Measurements from ENCODE around the gene SPN. TPM values are rescaled to one million over a fixed set of nuclear protein-coding genes. Genes with fewer than 3 reads are reported as not detected.
A peak's percentile ranks its signal among the peaks of the same experiment; 100 is the strongest.

The SPN gene
- total RNA-seq, 1 donor from 2014 or later: 0.63 TPM

- Mint-ChIP-seq H3K9me3 (no peaks in the 10 kb centered on the region), H3K36me3 (no peaks in the 10 kb centered on the region), H3K27ac (no peak overlapping the region), H3K4me3 (no peak overlapping the region), H3K4me1 (peaks cover 10% of the 10 kb centered on the region), H3K27me3 (ENCODE audit: low read depth) (no peaks in the 10 kb centered on the region)
- TF ChIP-seq, protein P1, sequence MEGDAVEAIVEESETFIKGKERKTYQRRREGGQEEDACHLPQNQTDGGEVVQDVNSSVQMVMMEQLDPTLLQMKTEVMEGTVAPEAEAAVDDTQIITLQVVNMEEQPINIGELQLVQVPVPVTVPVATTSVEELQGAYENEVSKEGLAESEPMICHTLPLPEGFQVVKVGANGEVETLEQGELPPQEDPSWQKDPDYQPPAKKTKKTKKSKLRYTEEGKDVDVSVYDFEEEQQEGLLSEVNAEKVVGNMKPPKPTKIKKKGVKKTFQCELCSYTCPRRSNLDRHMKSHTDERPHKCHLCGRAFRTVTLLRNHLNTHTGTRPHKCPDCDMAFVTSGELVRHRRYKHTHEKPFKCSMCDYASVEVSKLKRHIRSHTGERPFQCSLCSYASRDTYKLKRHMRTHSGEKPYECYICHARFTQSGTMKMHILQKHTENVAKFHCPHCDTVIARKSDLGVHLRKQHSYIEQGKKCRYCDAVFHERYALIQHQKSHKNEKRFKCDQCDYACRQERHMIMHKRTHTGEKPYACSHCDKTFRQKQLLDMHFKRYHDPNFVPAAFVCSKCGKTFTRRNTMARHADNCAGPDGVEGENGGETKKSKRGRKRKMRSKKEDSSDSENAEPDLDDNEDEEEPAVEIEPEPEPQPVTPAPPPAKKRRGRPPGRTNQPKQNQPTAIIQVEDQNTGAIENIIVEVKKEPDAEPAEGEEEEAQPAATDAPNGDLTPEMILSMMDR (IDR thresholded peaks at IDR 0.05; ENCODE audit: unreplicated experiment): no peak
- no peak for DNase-seq (ENCODE audit: low spot score in 2 of 2, unreplicated experiment in 2 of 2)
Measured at GRCh38 chr16:29644973-29645693, 17.9 kb upstream of the SPN start.

DNA sequence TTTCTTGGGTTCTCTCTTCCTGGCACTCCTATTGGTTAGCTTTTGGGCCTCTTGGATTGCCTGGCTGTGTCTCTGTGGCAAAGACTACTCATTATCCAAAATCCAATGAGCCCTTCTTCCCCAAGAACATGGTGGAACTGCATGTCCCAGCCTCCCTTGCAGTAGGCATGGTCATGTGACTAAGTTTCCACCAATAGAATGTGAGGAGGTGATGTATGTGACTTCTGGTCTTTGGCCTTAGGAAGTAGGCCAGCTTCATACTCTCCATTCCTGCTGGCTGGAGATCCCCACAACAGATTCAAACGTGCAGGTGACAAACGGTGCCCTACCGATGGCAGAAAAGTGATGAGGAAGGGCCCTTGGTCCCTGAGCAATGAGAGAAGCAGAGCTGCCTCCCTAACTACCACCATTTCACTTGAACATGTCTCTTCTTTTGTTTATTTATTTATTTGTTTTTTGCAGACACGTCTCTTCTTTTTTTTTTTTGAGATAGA is 17.3 kb upstream of the SPN start:
- no peak for DNase-seq (ENCODE audit: low spot score in 2 of 2, unreplicated experiment in 2 of 2)
- TF ChIP-seq, protein P1 (IDR thresholded peaks at IDR 0.05; ENCODE audit: unreplicated experiment): no peak
- Mint-ChIP-seq H3K27me3 (ENCODE audit: low read depth) (no peaks in the 10 kb centered on the region), H3K4me1 (peaks cover 8% of the 10 kb centered on the region), H3K4me3 (no peak overlapping the region), H3K27ac (no peak overlapping the region), H3K9me3 (no peaks in the 10 kb centered on the region), H3K36me3 (no peaks in the 10 kb centered on the region)

GRCh38 chr16:29646947-29647346 is 16.1 kb upstream of the SPN start:
- no peaks in the 10 kb centered on the region for H3K9me3 Mint-ChIP-seq
- TF ChIP-seq, protein P1 (IDR thresholded peaks at IDR 0.05; ENCODE audit: unreplicated experiment): no peak
- no peak for DNase-seq (ENCODE audit: low spot score in 2 of 2, unreplicated experiment in 2 of 2)
- H3K36me3 Mint-ChIP-seq: no peaks in the 10 kb centered on the region
- H3K27me3 Mint-ChIP-seq (ENCODE audit: low read depth): no peaks in the 10 kb centered on the region
- peaks cover 8% of the 10 kb centered on the region for H3K4me1 Mint-ChIP-seq
- H3K27ac Mint-ChIP-seq: no peak overlapping the region
- H3K4me3 Mint-ChIP-seq: no peak overlapping the region

- Mint-ChIP-seq H3K9me3 (no peaks in the 10 kb centered on the region), H3K27ac (peak overlapping the region; percentile 78), H3K4me1 (peaks cover 11% of the 10 kb centered on the region), H3K36me3 (no peaks in the 10 kb centered on the region), H3K27me3 (ENCODE audit: low read depth) (no peaks in the 10 kb centered on the region), H3K4me3 (no peak overlapping the region)
- TF ChIP-seq, protein P1 (IDR thresholded peaks at IDR 0.05; ENCODE audit: unreplicated experiment): no peak
- no peak for DNase-seq (ENCODE audit: low spot score in 2 of 2, unreplicated experiment in 2 of 2)
Measured at GRCh38 chr16:29649588-29650494, 13.2 kb upstream of the SPN start.

GRCh38 chr16:29650771-29651170 is 12.3 kb upstream of the SPN start:
- Mint-ChIP-seq H3K36me3 (no peaks in the 10 kb centered on the region), H3K27me3 (ENCODE audit: low read depth) (no peaks in the 10 kb centered on the region), H3K4me1 (peaks cover 11% of the 10 kb centered on the region), H3K4me3 (no peak overlapping the region), H3K27ac (no peak overlapping the region), H3K9me3 (no peaks in the 10 kb centered on the region)
- TF ChIP-seq, protein P1 (IDR thresholded peaks at IDR 0.05; ENCODE audit: unreplicated experiment): no peak
- no peak for DNase-seq (ENCODE audit: low spot score in 2 of 2, unreplicated experiment in 2 of 2)
